GM12801 (cell line): ENCODE measurements around the gene KCNIP4.

Source experiments
- TF ChIP-seq, protein P1 (sequence below): IDR thresholded peaks from one replicate; pipeline ENCODE4 v1.5.1; 2011; ENCODE audit warnings: control low read depth; ENCODE audit not compliant: insufficient read length; ENCODE audit errors: extremely low read depth

Gene KCNIP4

DNA sequence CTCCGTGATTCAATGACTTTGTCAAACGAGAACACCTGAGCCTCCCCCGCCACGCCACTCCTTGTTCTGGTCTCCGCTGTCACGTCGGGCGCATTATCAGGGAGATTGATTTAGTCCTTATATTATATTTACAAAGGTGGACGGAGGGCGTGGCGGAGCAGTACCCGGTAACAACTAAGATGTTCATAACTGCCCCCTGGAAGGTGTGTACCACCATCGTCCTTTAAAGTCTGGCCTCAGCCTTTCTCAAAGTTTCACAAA lies 964.1 kb downstream of the KCNIP4 start:
- TF ChIP-seq, protein P1, sequence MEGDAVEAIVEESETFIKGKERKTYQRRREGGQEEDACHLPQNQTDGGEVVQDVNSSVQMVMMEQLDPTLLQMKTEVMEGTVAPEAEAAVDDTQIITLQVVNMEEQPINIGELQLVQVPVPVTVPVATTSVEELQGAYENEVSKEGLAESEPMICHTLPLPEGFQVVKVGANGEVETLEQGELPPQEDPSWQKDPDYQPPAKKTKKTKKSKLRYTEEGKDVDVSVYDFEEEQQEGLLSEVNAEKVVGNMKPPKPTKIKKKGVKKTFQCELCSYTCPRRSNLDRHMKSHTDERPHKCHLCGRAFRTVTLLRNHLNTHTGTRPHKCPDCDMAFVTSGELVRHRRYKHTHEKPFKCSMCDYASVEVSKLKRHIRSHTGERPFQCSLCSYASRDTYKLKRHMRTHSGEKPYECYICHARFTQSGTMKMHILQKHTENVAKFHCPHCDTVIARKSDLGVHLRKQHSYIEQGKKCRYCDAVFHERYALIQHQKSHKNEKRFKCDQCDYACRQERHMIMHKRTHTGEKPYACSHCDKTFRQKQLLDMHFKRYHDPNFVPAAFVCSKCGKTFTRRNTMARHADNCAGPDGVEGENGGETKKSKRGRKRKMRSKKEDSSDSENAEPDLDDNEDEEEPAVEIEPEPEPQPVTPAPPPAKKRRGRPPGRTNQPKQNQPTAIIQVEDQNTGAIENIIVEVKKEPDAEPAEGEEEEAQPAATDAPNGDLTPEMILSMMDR: no peak

DNA sequence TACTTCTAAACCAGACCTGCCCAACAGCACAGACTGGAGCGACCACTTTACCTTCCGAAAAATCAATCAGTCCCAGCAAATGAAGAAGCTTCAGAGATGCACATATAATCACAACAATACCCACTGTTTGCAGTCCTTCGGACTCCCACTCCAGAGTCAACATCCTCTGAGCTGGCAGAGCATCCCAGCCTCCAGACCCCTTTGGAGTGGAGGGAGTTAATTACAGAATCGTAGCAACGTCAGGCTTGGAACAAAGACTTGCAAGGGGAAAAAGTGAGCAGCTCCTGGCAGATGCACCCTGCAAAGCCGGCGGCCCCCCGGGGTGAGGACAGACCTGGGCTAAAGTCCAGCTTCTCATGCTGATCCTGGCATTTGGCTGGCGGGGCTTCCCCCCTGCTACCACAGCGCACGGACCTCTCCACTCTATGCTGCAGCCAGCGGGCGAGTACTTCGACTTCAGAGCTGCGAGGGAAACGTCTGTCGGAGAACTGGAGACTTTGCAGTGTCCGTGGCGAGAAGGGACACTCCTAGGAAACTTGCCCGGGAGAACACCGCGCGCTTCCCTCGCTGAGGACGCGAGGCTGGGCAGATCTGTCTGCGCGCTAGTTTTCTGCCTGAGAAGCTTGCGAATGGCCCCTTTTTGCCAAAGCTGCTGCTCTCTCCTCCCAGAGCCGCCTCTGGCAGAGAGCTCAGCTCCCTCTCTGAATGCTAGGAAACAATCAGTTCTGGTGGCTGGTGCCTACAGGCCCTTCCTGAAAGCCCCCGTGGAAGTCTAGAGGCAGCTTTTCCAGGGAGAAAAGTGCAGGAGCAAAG lies 964.6 kb downstream of the KCNIP4 start:
- TF ChIP-seq, protein P1: no peak

- TF ChIP-seq, protein P1: no peak
Observed at GRCh38 chr4:20982544-20982943, 966.0 kb downstream of the KCNIP4 start.

DNA sequence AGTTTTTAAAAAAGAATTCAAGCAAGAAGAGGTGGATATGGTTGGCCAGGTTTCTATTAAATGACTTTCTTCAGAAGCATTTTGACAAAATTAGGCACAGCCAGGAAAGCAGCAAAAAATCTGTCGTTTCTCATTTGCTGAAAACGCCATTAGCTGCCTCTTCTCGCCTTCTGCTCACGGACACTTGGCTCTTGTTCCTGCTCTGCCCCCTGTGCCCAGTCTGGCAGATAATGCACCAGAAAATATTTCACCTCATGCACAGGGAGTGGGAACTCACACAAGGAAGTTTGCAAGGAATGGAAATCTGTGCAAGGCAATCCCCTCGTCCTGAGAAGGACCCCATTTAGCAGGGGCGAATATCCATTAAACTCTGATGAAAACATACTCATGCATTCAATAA lies 988.3 kb downstream of the KCNIP4 start:
- TF ChIP-seq, protein P1: no peak

DNA sequence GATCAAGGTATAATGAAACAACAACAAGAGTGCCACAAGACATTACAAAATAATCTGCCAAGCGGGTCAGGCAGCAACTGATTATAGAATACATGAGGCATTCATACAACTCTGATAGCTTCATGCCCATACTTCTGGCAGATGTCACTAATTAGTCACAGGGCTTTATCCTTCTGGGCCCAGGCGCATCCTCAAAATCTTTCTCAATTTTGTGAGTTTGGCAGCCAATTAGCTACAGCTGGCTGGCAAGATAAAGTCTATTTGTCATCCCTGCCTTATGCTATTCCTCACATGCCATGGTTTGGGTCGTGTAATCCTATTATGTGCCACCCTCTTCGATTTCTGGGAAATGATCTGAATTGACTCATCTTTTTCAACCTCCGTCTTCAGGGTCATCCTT lies 994.0 kb downstream of the KCNIP4 start:
- TF ChIP-seq, protein P1: no peak

- TF ChIP-seq, protein P1: no peak
Observed at GRCh38 chr4:20944961-20945360, 1003.6 kb downstream of the KCNIP4 start.

DNA sequence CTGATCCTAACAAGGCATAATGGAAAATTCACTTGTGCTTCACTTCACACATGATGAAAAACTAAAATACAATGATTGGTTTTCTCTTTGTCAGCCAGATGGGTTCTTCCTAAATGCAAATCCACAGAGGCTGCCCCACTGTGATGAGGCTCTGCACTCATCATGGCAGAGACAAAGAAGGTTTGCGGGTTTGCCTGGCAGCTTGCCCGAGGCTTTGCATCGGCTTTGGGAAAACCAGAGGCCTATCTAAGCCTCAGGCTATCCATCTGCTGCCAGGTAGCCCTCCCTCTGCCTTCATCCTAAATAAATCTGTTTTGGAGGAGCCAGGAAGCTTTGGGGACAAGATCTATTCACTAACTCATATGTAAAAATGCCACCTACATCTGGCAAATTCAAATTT lies 1004.1 kb downstream of the KCNIP4 start:
- TF ChIP-seq, protein P1: no peak
